ENCODE results near the gene DYNC2I2.
"Not testable (repeated sequence)": the region's sequence is repeated elsewhere in the genome, so short reads cannot be mapped to it uniquely, and the experiment has no call there.

The DYNC2I2 gene

DNA sequence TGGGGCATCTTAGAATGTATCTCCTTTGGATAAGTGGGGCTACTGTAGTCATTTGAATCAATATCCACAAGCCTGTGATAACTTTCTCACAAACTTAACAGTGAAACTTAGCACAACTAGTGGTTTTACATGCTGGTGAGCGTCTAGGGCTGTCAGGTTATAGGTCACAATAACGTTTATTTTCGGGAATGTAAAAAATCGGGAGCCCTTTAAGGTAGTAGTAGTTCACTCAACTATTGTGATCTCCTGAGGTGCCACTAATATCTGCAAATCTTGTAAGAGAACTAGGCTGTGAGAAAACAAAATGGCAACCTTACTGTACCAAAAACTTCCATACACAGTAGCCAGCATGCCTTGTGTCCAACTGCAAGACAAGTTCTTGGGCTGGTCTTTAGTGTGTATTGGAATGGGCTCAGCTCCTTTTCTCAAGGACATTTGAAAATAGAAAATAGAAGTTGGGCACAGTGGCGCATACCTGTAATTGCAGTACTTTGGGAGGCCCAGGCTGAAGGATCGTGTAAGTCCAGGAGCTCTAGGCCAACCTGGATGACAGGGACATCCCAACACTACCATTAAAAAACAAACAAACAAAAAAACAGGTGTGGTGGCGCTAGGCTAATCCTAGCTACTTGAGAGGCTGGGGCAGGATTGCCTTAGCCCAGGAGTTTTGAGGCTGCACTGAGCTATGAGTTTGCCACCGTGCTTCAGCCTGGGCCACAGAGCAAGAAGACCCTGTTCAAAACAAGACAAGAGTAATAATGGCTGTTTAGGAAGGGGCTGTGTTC is 40.5 kb upstream of the DYNC2I2 start:
- peaks cover 47% of the 10 kb centered on the region for H3K36me3 ChIP-seq (ENCODE audit: control insufficient read depth, insufficient read depth, low read length)
- no peaks in the 10 kb centered on the region for H3K27me3 ChIP-seq (ENCODE audit: control insufficient read depth, insufficient read depth, low read length)
- peak overlapping the region; percentile 16 for H3K27ac ChIP-seq (ENCODE audit: low read depth, low read length)
- H3K9ac ChIP-seq (ENCODE audit: low read depth, low read length) = no peak overlapping the region
- no peak overlapping the region for H3K4me3 ChIP-seq (ENCODE audit: low read depth, low read length)
- no peaks in the 10 kb centered on the region for H3K9me3 ChIP-seq (ENCODE audit: control insufficient read depth, insufficient read depth, low read length)
- no peaks in the 10 kb centered on the region for H3K4me1 ChIP-seq (ENCODE audit: control insufficient read depth, insufficient read depth, low read length)

DNA sequence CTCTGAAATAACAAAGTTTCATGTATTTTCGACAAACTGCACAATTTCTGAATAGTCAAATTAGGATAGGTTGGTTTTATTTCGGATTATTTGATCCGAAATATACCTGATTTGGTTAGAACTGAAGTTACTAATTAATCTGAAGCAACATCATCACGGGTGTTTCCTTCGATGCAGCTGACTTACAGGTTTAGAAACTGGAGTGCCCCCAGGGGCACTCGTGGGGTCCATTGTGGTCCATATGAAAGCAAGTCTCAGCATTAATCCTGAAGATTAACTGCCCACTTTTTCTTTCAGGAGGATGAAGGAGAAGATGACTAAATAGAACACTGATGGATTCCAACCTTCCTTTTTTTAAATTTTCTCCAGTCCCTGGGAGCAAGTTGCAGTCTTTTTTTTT is 37.7 kb upstream of the DYNC2I2 start:
- Histone ChIP-seq H3K4me3 (ENCODE audit: low read depth, low read length) (no peak overlapping the region), H3K9ac (ENCODE audit: low read depth, low read length) (no peak overlapping the region), H3K27me3 (ENCODE audit: control insufficient read depth, insufficient read depth, low read length) (no peaks in the 10 kb centered on the region), H3K27ac (ENCODE audit: low read depth, low read length) (no peak overlapping the region), H3K4me1 (ENCODE audit: control insufficient read depth, insufficient read depth, low read length) (0 out of 2 replicates have a peak, but pooled peaks cover 4% of the 10 kb centered on the region), H3K9me3 (ENCODE audit: control insufficient read depth, insufficient read depth, low read length) (no peaks in the 10 kb centered on the region), H3K36me3 (ENCODE audit: control insufficient read depth, insufficient read depth, low read length) (peaks cover 62% of the 10 kb centered on the region)

- peaks cover 62% of the 10 kb centered on the region for H3K36me3 ChIP-seq (ENCODE audit: control insufficient read depth, insufficient read depth, low read length)
- H3K27ac ChIP-seq (ENCODE audit: low read depth, low read length); H3K4me1 ChIP-seq (ENCODE audit: control insufficient read depth, insufficient read depth, low read length); H3K9me3 ChIP-seq (ENCODE audit: control insufficient read depth, insufficient read depth, low read length); H3K27me3 ChIP-seq (ENCODE audit: control insufficient read depth, insufficient read depth, low read length); H3K4me3 ChIP-seq (ENCODE audit: low read depth, low read length); H3K9ac ChIP-seq (ENCODE audit: low read depth, low read length): not testable (repeated sequence)
Measured at GRCh38 chr9:128693738-128694137, 37.1 kb upstream of the DYNC2I2 start.

DNA sequence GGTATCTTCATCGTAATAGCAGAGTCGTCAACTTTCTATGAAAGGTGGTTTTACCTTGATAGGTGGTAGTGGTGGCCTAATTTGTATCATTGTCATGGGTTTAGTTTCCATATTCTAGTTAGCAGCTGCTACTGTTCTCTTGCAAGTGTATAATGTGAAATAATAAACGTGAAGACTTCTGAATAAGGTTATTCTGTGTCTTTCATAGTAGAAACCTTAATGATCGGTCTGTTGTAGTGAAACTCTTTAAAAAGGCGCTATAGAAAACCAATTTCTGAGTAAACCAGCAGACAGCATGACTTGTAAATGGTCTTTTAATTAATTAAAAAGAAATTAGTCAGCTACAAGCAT is 34.0 kb upstream of the DYNC2I2 start:
- Histone ChIP-seq H3K27me3 (ENCODE audit: control insufficient read depth, insufficient read depth, low read length) (no peaks in the 10 kb centered on the region), H3K9me3 (ENCODE audit: control insufficient read depth, insufficient read depth, low read length) (no peaks in the 10 kb centered on the region), H3K4me3 (ENCODE audit: low read depth, low read length) (peak overlapping the region; percentile 94), H3K36me3 (ENCODE audit: control insufficient read depth, insufficient read depth, low read length) (peaks cover 59% of the 10 kb centered on the region), H3K9ac (ENCODE audit: low read depth, low read length) (peak overlapping the region; percentile 93), H3K27ac (ENCODE audit: low read depth, low read length) (peak overlapping the region; percentile 88), H3K4me1 (ENCODE audit: control insufficient read depth, insufficient read depth, low read length) (peaks cover 16% of the 10 kb centered on the region; the same call in 1 of the 2 replicates)

- Histone ChIP-seq H3K4me1 (ENCODE audit: control insufficient read depth, insufficient read depth, low read length) (peaks cover 16% of the 10 kb centered on the region; the same call in 1 of the 2 replicates), H3K27ac (ENCODE audit: low read depth, low read length) (peak overlapping the region; percentile 88), H3K36me3 (ENCODE audit: control insufficient read depth, insufficient read depth, low read length) (peaks cover 59% of the 10 kb centered on the region), H3K9ac (ENCODE audit: low read depth, low read length) (peak overlapping the region; percentile 93), H3K9me3 (ENCODE audit: control insufficient read depth, insufficient read depth, low read length) (no peaks in the 10 kb centered on the region), H3K4me3 (ENCODE audit: low read depth, low read length) (peak overlapping the region; percentile 94), H3K27me3 (ENCODE audit: control insufficient read depth, insufficient read depth, low read length) (no peaks in the 10 kb centered on the region)
Measured at GRCh38 chr9:128689820-128690683, 33.4 kb upstream of the DYNC2I2 start.

GRCh38 chr9:128689293-128689774 is 32.7 kb upstream of the DYNC2I2 start:
- peak overlapping the region; percentile 94 for H3K27ac ChIP-seq (ENCODE audit: low read depth, low read length)
- H3K9me3 ChIP-seq (ENCODE audit: control insufficient read depth, insufficient read depth, low read length) = no peaks in the 10 kb centered on the region
- peaks cover 16% of the 10 kb centered on the region; the same call in 1 of the 2 replicates for H3K4me1 ChIP-seq (ENCODE audit: control insufficient read depth, insufficient read depth, low read length)
- peak overlapping the region; percentile 82; the same call in 1 of the 2 replicates for H3K9ac ChIP-seq (ENCODE audit: low read depth, low read length)
- H3K27me3 ChIP-seq (ENCODE audit: control insufficient read depth, insufficient read depth, low read length) = no peaks in the 10 kb centered on the region
- H3K36me3 ChIP-seq (ENCODE audit: control insufficient read depth, insufficient read depth, low read length) = peaks cover 57% of the 10 kb centered on the region
- H3K4me3 ChIP-seq (ENCODE audit: low read depth, low read length) = peak overlapping the region; percentile 65; the same call in 1 of the 2 replicates

DNA sequence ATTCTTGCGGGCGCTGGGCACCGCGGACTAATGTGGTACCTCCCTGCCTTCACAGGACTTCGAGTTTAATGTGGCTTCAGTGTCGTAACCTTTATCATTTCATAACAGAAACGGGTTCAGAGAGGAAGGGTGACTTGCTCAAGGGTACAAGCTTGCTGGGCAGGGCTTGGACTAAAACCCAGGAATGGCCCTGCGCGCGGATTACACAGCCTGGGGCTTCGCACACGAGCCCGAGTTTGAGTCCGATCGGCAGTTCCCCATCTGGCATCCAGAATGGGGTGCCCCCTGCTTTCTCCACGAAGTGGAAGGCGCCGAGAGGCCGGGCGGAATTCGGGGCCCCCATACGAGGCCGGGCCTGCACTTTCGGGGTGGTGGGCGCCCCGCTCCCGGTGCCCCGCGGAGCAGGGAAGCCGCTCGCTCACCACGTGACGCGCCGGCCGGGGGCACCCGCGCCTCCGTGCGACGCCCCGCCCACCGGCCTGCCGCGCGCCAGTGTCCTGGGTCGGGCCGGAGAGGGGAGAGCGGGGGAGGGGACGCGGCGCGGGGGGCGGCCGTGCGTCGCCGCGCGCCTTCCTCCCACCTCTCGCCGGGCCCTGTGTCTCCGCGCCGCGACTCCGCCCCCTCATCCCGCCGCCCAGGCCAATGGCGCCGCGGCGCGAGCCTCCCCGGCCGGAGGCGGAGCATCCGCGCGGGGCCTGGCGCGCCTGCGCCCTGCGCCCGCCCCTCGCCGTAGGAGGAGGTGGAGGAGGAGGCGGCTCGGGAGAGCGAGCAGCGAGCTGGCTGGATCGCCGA is 32.0 kb upstream of the DYNC2I2 start, which contains the start of gene SET:
TSS of gene SET (plus strand) at position 722 of the 792 bp plus-strand sequence. CDS start 361 bp downstream, outside the sequence.
- Histone ChIP-seq H3K9me3 (ENCODE audit: control insufficient read depth, insufficient read depth, low read length) (no peaks in the 10 kb centered on the region), H3K27me3 (ENCODE audit: control insufficient read depth, insufficient read depth, low read length) (no peaks in the 10 kb centered on the region), H3K9ac (ENCODE audit: low read depth, low read length) (peak within 1 kb of the TSS; percentile 93), H3K4me1 (ENCODE audit: control insufficient read depth, insufficient read depth, low read length) (peaks cover 16% of the 10 kb centered on the region; the same call in 1 of the 2 replicates), H3K27ac (ENCODE audit: low read depth, low read length) (peak within 1 kb of the TSS; percentile 94), H3K36me3 (ENCODE audit: control insufficient read depth, insufficient read depth, low read length) (peaks cover 50% of the 10 kb centered on the region), H3K4me3 (ENCODE audit: low read depth, low read length) (peak within 1 kb of the TSS; percentile 94)

DNA sequence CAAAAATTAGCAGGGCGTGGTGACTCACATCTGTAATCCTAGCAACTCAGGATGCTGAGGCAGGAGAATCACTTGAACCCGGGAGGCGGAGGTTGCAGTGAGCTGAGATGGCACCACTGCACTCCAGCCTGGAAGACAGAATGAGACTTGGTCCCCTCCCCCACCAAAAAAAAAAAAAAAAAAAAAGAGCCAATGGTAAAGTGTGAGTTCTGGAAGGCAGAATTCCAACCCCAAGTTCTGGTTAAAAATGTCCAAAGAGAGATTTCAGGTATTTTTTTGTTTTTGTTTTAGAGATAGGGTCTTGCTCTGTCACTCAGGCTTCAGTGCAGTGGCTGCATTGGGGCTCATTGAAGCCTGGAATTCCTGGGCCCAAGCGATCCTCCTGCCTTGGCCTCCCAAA is 30.8 kb upstream of the DYNC2I2 start:
- peaks cover 16% of the 10 kb centered on the region; the same call in 1 of the 2 replicates for H3K4me1 ChIP-seq (ENCODE audit: control insufficient read depth, insufficient read depth, low read length)
- no peak overlapping the region for H3K27ac ChIP-seq (ENCODE audit: low read depth, low read length)
- H3K4me3 ChIP-seq (ENCODE audit: low read depth, low read length) = peak overlapping the region; percentile 72
- H3K27me3 ChIP-seq (ENCODE audit: control insufficient read depth, insufficient read depth, low read length) = no peaks in the 10 kb centered on the region
- no peaks in the 10 kb centered on the region for H3K9me3 ChIP-seq (ENCODE audit: control insufficient read depth, insufficient read depth, low read length)
- H3K9ac ChIP-seq (ENCODE audit: low read depth, low read length) = no peak overlapping the region
- H3K36me3 ChIP-seq (ENCODE audit: control insufficient read depth, insufficient read depth, low read length) = peaks cover 38% of the 10 kb centered on the region

DNA sequence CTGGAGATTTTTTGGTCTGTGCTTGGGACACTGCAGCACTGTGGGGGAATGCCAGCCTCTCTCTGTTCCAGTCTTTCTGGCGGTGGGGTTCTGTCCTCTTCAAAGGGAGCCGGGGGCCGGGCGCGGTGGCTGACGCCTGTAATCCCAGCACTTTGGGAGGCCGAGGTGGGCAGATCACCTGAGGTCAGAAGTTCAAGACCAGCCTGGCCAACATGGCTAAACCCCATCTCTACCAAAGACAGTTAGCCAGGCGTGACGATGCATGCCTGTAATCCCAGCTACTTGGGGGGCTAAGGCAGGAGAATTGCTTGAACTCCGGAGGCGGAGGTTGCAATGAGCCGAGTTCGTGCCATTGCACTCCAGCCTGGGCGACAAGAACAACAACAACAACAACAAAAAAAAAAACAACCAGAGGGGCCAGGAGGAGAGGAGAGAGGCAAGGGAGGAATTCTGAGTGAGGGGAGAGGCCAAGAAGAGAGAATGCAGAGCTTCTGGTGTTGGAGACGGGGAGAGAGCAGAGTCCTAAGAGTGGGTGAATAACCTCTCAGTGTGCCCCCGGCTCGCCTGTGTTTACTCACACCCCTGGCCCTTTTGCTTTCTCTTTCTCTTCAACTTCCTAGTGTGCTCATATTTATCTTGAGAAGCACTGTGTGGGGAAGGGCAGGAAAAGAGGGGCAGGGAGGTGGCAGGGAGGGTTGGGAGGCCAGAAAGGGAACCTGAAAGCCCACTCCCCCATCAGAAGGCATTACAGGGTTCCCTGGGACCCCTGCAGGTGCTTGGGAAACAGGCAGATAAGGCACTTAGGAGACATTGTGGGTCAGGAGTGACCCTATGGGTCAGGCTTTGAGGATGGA is 29.2 kb upstream of the DYNC2I2 start:
- H3K27me3 ChIP-seq (ENCODE audit: control insufficient read depth, insufficient read depth, low read length) = no peaks in the 10 kb centered on the region
- H3K27ac ChIP-seq (ENCODE audit: low read depth, low read length) = peak overlapping the region; percentile 25
- no peaks in the 10 kb centered on the region for H3K9me3 ChIP-seq (ENCODE audit: control insufficient read depth, insufficient read depth, low read length)
- H3K9ac ChIP-seq (ENCODE audit: low read depth, low read length) = no peak overlapping the region
- H3K36me3 ChIP-seq (ENCODE audit: control insufficient read depth, insufficient read depth, low read length) = peaks cover 22% of the 10 kb centered on the region
- peaks cover 12% of the 10 kb centered on the region; the same call in 1 of the 2 replicates for H3K4me1 ChIP-seq (ENCODE audit: control insufficient read depth, insufficient read depth, low read length)
- peak overlapping the region; percentile 94 for H3K4me3 ChIP-seq (ENCODE audit: low read depth, low read length)

Data from HUES48 (cell line).